Mammary epithelial cell (primary cell): Measurements from ENCODE around the gene HMGA1.

Experiments used
- CTCF ChIP-seq, 2 donors: IDR thresholded peaks in 1 of 2; conservative IDR thresholded peaks in 1 of 2; 2 replicates each; pipeline ENCODE4 v1.5.1; 2011 to 2012; ENCODE audit warnings: inconsistent platforms in 2 of 2, low read length in 2 of 2, mild to moderate bottlenecking in 2 of 2, control low read depth in 1 of 2, low read depth in 1 of 2; ENCODE audit not compliant: insufficient read depth in 1 of 2; ENCODE audit errors: extremely low read depth in 1 of 2
- EZH2 ChIP-seq: IDR thresholded peaks from 2 replicates; pipeline ENCODE4 v1.6.1; 2012; ENCODE audit warnings: low read length, inconsistent platforms, borderline replicate concordance

GRCh38 chr6:34207695-34208443 lies 28.8 kb upstream of the HMGA1 start:
- no peak for TF ChIP-seq CTCF (conservative IDR thresholded peaks at IDR 0.05 in 1 of 2, IDR thresholded peaks at IDR 0.05 in 1 of 2; ENCODE audit: extremely low read depth in 1 of 2, insufficient read depth in 1 of 2, low read depth in 1 of 2, low read length in 2 of 2)
- TF ChIP-seq EZH2, result no peak
